HL-60 (cell line): ENCODE data around the gene TROAP.
"Not testable (repeated sequence)": the region's sequence is repeated elsewhere in the genome, so short reads cannot be mapped to it uniquely, and the experiment has no call there.

Source experiments
- CTCF ChIP-seq: IDR thresholded peaks from one replicate; pipeline ENCODE4 v1.5.1; 2011; ENCODE audit warnings: low read length, control low read depth, inconsistent platforms; ENCODE audit not compliant: insufficient read depth
- POLR2AphosphoS5 ChIP-seq: IDR thresholded peaks from 2 replicates; pipeline ENCODE4 v1.6.1; 2012; ENCODE audit warnings: low read depth

- TF ChIP-seq CTCF, POLR2AphosphoS5: not testable (repeated sequence)
These were observed 12.5 kb upstream of the TROAP start for GRCh38 chr12:49310451-49311000.
